Ovary (tissue), 9 donors: ENCODE measurements around the gene ABCG2. TPM values are rescaled to one million over a fixed set of nuclear protein-coding genes. Genes with fewer than 3 reads are reported as not detected.

Experiments
- DNase-seq, 5 donors: peaks; one replicate each; pipeline ENCODE4 v3.0.0-alpha.2; 2019 to 2020
- H3K27ac ChIP-seq, 2 donors: fragments of 200-600 bp; one replicate each; pipeline versions ENCODE4 v1.5.1 to v1.8.0; 2019 to 2022
- H3K27me3 ChIP-seq: fragments of 200-600 bp; one replicate; pipeline ENCODE4 v1.8.0; 2022
- H3K36me3 ChIP-seq: fragments of 200-600 bp; sonication (generic); one replicate; pipeline ENCODE4 v1.5.1; 2019
- H3K4me1 ChIP-seq: one replicate; pipeline ENCODE4 v1.8.1; 2013; ENCODE audit warnings: mild to moderate bottlenecking, moderate library complexity; ENCODE audit not compliant: insufficient read depth
- H3K4me3 ChIP-seq: fragments of 200-600 bp; sonication (generic); one replicate; pipeline ENCODE4 v1.5.1; 2017
- H3K9me3 ChIP-seq, 2 donors: fragments of 200-600 bp in 1 of 2; sonication (generic) in 1 of 2; one replicate each; pipeline versions ENCODE4 v1.5.1 to v1.8.1; 2013 to 2019; ENCODE audit warnings: mild to moderate bottlenecking in 1 of 2, moderate library complexity in 1 of 2
- EP300 ChIP-seq: sonication (generic); formaldehyde crosslinking; IDR thresholded peaks from one replicate; pipeline ENCODE4 v1.6.1; 2017; ENCODE audit warnings: antibody characterized with exemption
- POLR2A ChIP-seq: fragments of 450-650 bp; IDR thresholded peaks from one replicate; pipeline ENCODE4 v1.6.1; 2017; ENCODE audit warnings: antibody characterized with exemption, mild to moderate bottlenecking, moderate library complexity
- WGBS, 3 donors: extraction: QIAGEN DNeasy Blood & Tissue Kit in 1 of 3; methylation state at CpG; one replicate each; pipeline versions ENCODE4 v1.1.5 to v1.1.7; 2013 to 2017; 5-methylcytosine and 5-hydroxymethylcytosine counted together
- intact Hi-C, 4 donors: fragments of 100-400 bp; cut with DNase I; formaldehyde crosslinking; loops; one replicate each; pipeline versions ENCODE4 v1.11.0 to v1.15.1; 2022 to 2023
- polyA plus RNA-seq, 2 donors: library from polyadenylated mRNA; stranded (reverse); fragments of 200-250 nt in 1 of 2; fragments of 350-450 nt in 1 of 2; fragmentation: Illumina TruSeq in 1 of 2; extraction: RNeasy Lipid Tissue Mini Kit (QIAGEN cat#74804) in 1 of 2; gene quantifications; one replicate each; pipeline ENCODE4 v1.2.3, GENCODE V29; 2013 to 2014
- total RNA-seq, 7 donors: library from RNA; depleted of rRNA in 2 of 7; stranded (reverse); fragments of >200 nt in 2 of 7; fragmentation: NEBNext Ultra II Directional in 3 of 7; extraction: Animal tissue kit (Norgen Biotek cat#: 25700) in 3 of 7; gene quantifications; one replicate each; pipeline versions ENCODE4 v1.1.0 to v1.2.4, GENCODE V29; 2016 to 2023
- TF ChIP-seq, protein P1 (sequence below), 3 donors: fragments of 450-650 bp in 2 of 3; fragments of 200-600 bp in 1 of 3; IDR thresholded peaks; one replicate each; pipeline versions ENCODE4 v1.5.1 to v1.8.0; 2016 to 2022; ENCODE audit warnings: antibody characterized with exemption in 3 of 3, mild to moderate bottlenecking in 1 of 3
- donor health status: DM: no; HTN: no; CAD: no; lungs with moderate emphysema.
- donor health status: DM: no; HTN: no; CAD: no.
- donor health status: Bipolar disorder and iron deficiency.
- donor health status: DM: yes; HTN: yes; CAD: no.
- donor health status: DM: no; HTN: no; CAD: no.
- donor health status: DM: yes; HTN: yes; CAD: no.

Gene ABCG2
- total and polyA plus RNA-seq, 9 donors: 4.4 to 20.1 (median 6.7) TPM

- DNase-seq: no peak
- Histone ChIP-seq H3K36me3 (no peaks in the 10 kb centered on the region), H3K4me1 (no peaks in the 10 kb centered on the region), H3K9me3 (no peaks in the 10 kb centered on the region), H3K27ac (no peak overlapping the region), H3K27me3 (no peaks in the 10 kb centered on the region), H3K4me3 (no peak overlapping the region)
- WGBS, 3 donors: 76 to 89% (median 84%) methylated on average over 3 of the region's 3 CpGs
- TF ChIP-seq, protein P1, sequence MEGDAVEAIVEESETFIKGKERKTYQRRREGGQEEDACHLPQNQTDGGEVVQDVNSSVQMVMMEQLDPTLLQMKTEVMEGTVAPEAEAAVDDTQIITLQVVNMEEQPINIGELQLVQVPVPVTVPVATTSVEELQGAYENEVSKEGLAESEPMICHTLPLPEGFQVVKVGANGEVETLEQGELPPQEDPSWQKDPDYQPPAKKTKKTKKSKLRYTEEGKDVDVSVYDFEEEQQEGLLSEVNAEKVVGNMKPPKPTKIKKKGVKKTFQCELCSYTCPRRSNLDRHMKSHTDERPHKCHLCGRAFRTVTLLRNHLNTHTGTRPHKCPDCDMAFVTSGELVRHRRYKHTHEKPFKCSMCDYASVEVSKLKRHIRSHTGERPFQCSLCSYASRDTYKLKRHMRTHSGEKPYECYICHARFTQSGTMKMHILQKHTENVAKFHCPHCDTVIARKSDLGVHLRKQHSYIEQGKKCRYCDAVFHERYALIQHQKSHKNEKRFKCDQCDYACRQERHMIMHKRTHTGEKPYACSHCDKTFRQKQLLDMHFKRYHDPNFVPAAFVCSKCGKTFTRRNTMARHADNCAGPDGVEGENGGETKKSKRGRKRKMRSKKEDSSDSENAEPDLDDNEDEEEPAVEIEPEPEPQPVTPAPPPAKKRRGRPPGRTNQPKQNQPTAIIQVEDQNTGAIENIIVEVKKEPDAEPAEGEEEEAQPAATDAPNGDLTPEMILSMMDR (IDR thresholded peaks at IDR 0.05): peak in 1 of 3 donors; percentile 14
- no peak for TF ChIP-seq POLR2A
- intact Hi-C loops: loop anchor here in 1 of 4 donors (5.0 kb wide), 1 partner anchor 157 kb away; no protein-coding TSS in a partner anchor
Measured at GRCh38 chr4:88054901-88055300, 103.5 kb downstream of the ABCG2 start.

DNA sequence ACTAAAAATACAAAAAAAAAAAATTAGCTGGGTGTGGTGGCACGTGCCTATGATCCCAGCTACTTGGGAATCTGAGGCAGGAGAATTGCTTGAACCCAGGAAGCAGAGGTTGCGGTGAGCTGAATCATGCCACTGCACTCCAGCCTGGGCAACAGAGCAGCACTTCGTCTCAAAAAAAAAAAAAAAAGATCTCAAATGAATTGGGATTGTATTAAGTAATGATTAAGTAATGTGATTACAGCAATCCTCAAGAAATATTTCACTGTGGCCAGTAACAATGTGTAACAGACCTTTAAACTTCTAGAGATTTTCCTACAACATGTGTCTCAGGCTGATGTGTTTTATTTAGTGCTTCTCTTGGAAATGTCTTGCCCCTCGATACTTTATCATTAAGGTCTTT is 104.2 kb downstream of the ABCG2 start:
- H3K4me1 ChIP-seq: no peaks in the 10 kb centered on the region

GRCh38 chr4:88045021-88045420 is 113.4 kb downstream of the ABCG2 start:
- intact Hi-C loops: no loop called here
- H3K4me1 ChIP-seq: no peaks in the 10 kb centered on the region
- DNase-seq: no peak
- H3K27ac ChIP-seq: no peak overlapping the region
- TF ChIP-seq EP300 (no peak), POLR2A (no peak)
- TF ChIP-seq, protein P1 (IDR thresholded peaks at IDR 0.05): no peak
- H3K4me3 ChIP-seq: no peak overlapping the region
- H3K27me3 ChIP-seq: no peaks in the 10 kb centered on the region
- H3K36me3 ChIP-seq: no peaks in the 10 kb centered on the region
- no peaks in the 10 kb centered on the region for H3K9me3 ChIP-seq

More for the DNA sequence above, 104.2 kb downstream of the ABCG2 start:
- no peak overlapping the region for H3K27ac ChIP-seq
- H3K27me3 ChIP-seq: no peaks in the 10 kb centered on the region
- TF ChIP-seq POLR2A: no peak
- TF ChIP-seq, protein P1 (IDR thresholded peaks at IDR 0.05): no peak
- TF ChIP-seq EP300: no peak
- WGBS, 3 donors: 81 to 89% (median 88%) methylated on average over 4 of the region's 4 CpGs
- no peaks in the 10 kb centered on the region for H3K36me3 ChIP-seq
- no peak for DNase-seq
- intact Hi-C loops: no loop called here
- H3K4me3 ChIP-seq: no peak overlapping the region
- no peaks in the 10 kb centered on the region for H3K9me3 ChIP-seq

- no peaks in the 10 kb centered on the region for H3K27me3 ChIP-seq
- no peak for DNase-seq
- no peak overlapping the region for H3K4me3 ChIP-seq
- intact Hi-C loops: no loop called here
- no peaks in the 10 kb centered on the region for H3K9me3 ChIP-seq
- WGBS, 3 donors: 88 to 94% (median 90%) methylated on average over 8 of the region's 8 CpGs
- TF ChIP-seq EP300: no peak
- TF ChIP-seq, protein P1 (IDR thresholded peaks at IDR 0.05): no peak
- no peak for TF ChIP-seq POLR2A
- no peak overlapping the region for H3K27ac ChIP-seq
- no peaks in the 10 kb centered on the region for H3K4me1 ChIP-seq
- no peaks in the 10 kb centered on the region for H3K36me3 ChIP-seq
Measured at GRCh38 chr4:88043586-88044340, 114.7 kb downstream of the ABCG2 start.
